Left lobe of liver (tissue), 2 donors: ENCODE data around the gene TWSG1. TPM values are rescaled to one million over a fixed set of nuclear protein-coding genes. Genes with fewer than 3 reads are reported as not detected.
"Not testable (repeated sequence)": the region's sequence is repeated elsewhere in the genome, so short reads cannot be mapped to it uniquely, and the experiment has no call there.

Source experiments
- ATAC-seq: fragments of 200-7000 bp; cut with Tn5 transposase; one replicate; pipeline ENCODE4 v1.9.1; 2020; ENCODE audit warnings: mild to moderate bottlenecking, moderate library complexity
- DNase-seq: peaks from one replicate; pipeline ENCODE4 v3.0.0-alpha.2; 2020; ENCODE audit warnings: low spot score
- total RNA-seq: library from RNA; stranded (reverse); gene quantifications from one replicate; pipeline ENCODE4 v1.2.1, GENCODE V29; 2021
- donor health status: DM: no; HTN: no; CAD: no; lungs with moderate emphysema.
- donor health status: DM: no; HTN: yes; CAD: no.

TWSG1 gene
- total RNA-seq, 1 donor from 2014 or later = 4.4 TPM

DNA sequence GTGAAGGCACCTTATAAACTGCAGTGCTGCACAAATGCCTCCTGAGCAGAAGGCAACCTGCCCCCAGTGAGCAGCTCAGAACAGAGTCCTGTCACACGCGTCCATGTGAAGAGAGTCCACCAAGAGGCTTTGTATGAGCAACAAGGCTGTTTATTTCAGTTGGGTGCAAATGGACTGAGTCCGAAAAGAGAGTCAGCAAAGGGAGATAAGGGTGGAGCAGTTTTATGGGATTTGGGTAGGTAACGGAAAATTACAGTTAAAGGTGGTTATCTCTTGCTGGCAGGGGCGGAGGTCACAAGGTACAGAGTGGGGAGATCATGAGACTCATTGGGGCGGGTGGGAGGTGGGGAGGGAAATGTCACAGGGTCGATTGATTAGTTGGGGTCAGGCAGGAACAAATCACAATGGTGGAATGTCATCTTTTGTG lies 87.3 kb downstream of the TWSG1 start:
- no peak for DNase-seq
- ATAC-seq = no peak

DNA sequence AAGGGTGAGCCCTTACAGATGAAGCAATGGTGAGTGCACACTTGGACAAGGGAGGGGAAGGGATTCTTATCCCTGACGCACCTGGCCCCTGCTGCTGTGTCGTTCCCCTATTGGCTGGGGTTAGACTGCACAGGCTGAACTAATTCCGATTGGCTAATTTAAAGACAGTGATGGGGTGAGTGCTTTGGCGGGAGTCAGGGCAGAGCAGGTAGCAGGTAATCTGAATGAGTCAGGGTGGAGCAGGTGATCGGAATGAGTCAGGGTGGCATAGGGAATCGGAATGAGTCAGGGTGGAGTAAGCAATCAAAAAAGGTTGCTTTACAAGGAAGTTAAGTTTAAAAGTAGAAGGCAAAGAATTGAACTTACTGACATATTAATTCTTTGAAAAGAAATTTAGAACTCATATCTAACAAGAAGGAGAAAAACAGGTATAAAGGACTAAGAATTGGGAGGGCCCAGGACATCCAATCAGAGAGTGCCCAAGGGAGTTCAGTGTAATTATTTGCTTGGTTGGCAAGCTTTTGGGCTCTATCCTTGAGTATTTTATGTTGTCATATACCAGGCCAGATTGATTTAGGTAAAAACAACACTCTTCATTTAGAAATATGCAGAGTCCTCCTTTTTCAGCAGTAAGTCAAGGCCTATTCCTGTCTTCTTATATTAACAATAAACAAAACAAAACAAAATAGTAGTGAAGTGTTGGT lies 88.4 kb downstream of the TWSG1 start:
- ATAC-seq = no peak
- DNase-seq = no peak

DNA sequence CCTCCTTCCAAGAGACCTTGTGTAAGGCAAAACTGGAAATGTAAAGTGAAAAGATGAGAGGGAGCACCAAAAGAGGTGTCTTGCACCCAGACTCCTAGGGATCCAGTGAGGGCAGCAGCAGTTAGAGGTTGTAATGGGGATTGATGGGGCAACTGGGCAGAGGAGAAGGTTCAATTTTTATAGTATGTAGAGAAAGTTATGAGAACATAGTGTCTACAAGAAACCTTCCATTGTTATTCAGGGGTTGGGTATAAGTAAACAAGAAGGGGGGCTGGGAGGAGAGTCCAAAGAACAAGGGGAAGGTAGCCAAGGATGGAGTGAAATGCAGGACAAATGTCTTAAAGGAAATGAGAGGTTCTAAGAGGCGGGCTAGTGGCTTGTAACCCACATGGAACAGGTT lies 89.1 kb downstream of the TWSG1 start:
- ATAC-seq, DNase-seq: not testable (repeated sequence)

DNA sequence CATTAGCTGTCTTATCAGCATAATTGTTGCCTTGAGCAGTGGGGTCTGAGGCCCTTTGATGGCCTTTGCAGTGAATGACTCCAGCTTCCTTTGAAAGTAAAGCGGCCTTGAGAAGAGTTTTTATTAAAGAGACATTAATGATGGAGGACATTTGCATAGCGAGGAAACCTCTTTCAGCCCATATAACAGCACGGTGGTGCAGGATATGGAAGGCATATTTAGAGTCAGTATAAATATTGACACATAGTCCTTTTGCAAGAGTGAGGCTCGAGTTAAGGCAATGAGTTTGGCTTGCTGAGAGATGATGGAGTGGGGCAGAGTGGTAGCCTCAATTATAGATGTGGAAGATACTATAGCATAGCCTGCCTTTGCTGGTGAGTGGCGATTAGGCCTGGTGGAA lies 89.7 kb downstream of the TWSG1 start:
- ATAC-seq, DNase-seq: not testable (repeated sequence)

DNA sequence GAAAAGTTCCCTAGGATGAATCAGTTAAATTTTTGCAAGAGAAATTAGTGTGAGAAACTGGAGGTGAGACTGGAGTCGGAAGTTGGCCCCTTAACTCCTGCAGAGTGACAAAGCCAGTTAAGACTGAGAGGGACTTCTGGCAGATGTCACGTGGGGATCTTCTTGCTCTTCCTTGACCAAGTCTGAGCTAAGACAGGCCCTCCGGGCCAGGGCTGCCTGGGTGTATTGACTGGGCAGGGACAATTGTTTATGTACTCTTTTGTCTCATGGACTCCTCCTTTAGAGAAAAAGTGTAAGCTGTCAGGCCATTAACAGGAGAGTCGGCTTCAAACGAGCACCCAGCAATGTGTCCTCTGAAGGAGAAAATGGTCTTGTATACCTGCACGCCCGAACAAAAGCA lies 92.2 kb downstream of the TWSG1 start:
- no peak for ATAC-seq
- no peak for DNase-seq

DNA sequence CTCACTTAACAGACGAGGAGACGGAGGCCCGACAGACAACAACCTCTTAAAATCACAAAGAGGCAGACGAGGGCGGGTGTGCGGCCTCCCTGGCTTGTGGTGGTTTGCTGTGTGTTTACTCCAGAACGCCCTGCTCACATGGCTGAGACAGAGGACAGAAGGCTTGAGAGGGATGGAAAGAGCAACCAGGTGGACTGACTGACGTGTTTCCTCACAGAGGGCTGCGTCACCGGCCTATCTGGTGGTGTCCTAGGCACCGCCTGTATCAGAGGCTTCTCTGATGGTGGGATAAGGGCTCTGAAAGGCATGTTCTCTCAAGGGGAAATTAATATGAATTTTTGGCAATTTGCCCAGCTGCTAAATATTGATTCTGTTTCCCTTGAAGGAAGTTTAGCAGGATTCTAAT lies 93.7 kb downstream of the TWSG1 start:
- ATAC-seq (no peak), DNase-seq (no peak)

DNA sequence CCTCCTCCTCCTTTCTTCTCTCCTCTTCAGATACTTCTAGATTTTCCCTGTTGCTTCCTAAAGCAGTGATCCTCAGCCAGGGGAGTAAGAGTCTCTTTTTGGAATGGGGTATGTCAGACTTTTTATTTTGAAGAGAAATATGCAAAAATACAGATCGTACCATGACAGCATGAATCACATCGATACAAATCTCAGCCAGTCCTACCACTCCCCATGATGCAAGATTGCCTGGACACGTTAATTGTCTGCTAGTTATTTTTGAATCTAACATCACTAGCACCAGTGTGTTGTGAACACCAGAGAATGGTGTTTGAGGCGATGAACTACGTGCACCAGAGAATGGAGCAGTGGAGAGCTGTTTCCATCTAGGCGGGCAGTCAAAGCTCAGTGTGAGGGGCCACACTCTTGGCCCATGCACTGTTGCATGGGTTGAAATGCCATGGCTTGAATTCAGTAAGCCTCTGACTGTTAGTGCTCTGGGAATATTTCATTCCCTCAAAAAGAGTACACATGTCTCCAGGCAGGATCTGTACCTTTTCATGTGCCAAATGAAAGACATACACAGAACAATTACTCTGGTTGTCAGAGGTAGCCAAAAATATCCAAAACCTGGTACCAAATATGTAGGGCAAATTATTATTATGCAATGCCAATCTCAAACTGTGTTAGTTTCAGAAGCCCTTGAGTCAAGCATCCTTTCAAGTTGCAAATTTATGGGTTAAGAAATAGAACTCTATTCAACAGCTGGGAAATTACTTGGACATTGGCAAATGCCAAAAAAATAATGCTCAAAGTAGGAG lies 94.5 kb downstream of the TWSG1 start:
- DNase-seq (no peak), ATAC-seq (no peak)

DNA sequence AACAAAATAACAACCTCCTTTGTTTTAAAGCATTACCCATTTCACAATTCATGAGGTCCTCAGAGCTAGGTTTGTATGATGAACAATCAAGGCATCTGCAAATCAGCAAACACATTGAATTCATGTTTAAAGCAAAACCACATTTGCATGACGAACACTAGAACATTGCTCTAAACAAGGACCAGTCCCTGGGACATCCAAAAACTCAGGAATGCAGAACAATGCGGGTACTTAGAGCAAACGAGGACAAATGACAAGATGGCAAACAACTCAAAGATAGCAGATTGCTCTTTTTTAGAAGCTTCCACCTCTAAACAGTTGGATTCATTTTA lies 95.1 kb downstream of the TWSG1 start:
- ATAC-seq = no peak
- no peak for DNase-seq

DNA sequence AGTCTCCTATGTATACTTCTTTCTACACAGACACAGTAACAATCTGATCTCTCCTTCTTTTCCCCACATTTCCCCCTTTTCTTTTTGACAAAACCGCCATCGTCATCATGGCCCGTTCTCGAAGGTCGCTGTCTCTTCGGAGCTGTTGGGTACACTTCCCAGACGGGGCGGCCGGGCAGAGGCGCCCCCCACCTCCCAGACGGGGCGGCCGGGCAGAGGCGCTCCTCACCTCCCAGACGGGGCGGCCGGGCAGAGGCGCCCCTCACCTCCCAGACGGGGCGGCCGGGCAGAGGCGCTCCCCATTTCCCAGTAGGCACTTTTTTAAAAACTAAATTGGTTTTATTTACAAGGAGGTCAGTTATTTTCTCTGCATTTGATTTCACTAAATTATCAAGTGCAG lies 95.7 kb downstream of the TWSG1 start:
- not testable (repeated sequence) for DNase-seq, ATAC-seq

DNA sequence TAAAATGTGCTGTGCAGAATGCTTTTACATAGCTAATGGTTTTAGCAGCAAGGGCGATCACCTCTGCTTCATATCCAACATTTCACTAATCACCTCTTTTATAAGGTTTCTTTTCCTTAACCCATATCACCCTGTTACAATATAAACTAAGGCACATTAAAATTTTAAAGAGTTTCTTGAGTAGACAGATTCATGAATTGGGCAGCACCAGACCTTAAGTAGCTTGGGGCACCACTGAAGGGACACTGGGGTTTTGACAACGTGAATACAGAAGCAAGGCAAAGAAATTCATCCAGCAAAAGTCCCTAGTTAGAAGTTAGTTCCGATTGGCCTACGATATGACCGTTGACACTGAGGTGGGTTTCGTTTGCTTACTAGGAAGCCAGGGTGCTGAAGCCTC lies 96.7 kb downstream of the TWSG1 start:
- DNase-seq = no peak
- ATAC-seq = no peak

DNA sequence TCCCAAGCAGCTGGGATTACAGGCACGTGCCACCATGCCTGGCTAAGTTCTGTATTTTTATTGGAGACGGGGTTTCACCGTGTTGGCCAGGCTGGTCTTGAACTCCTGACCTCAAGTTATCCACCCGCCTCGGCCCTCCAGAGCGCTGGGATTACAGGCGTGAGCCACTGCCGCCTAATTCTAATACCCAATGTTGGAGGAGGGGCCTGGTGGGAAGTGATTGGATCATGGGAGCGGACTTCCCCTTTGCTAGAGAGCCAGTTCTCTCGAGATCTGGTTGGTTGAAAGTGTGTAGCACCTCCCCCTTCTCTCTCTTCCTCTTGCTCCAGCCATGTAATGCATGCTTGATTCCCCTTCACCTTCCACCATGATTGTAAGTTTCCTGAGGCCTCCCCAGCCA lies 98.5 kb downstream of the TWSG1 start:
- ATAC-seq, DNase-seq: not testable (repeated sequence)

DNA sequence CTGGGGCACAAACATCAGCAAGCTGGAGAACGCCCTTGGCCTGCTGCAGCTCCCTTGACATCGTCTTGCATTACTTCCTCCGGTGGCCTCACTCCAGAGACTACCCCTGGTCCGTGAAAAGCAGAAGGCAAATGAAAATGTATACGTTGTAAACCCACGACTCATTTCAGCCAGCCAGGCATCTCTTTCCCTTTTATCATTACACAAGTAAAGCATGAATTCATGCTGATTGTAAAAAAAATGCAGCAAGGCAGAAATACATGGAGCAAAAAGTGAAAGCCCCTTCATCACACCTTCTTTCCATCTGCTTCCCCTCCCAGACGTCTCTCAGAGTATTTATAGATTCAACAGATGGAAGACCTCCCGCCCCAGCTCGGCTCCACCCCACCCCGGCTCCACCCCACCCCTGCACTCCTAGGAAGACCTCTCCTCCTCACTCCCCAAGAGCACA lies 99.1 kb downstream of the TWSG1 start:
- ATAC-seq (no peak), DNase-seq (no peak)

DNA sequence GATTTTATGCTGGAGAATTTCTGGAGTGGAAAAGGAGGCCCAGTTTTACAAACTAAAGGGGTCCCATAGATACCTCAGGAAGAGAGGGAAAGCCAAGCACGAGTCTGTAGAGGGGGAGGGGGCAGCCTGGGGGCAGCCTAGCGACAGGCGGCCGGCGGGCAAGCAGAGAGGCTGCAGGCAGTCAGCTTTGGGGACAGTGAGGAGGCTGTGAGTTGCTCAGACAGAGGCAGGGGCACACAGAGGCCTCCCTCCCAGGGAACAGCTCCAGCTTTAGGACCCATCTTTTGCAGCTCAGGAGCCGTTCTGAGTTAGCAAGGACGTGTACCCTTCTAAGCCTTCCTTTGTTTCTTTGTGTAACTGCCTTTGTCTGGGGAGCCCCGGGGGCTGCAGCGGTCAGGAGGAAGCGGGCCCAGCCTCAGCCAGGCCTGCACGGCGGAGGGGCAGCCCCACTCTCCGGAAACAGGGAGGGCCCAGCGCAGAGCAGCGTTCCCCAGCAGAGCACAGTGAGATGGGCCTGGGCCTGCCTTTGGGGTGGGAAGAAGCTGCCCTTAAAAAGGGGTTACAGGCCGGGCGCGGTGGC lies 99.6 kb downstream of the TWSG1 start:
- no peak for DNase-seq
- no peak for ATAC-seq

DNA sequence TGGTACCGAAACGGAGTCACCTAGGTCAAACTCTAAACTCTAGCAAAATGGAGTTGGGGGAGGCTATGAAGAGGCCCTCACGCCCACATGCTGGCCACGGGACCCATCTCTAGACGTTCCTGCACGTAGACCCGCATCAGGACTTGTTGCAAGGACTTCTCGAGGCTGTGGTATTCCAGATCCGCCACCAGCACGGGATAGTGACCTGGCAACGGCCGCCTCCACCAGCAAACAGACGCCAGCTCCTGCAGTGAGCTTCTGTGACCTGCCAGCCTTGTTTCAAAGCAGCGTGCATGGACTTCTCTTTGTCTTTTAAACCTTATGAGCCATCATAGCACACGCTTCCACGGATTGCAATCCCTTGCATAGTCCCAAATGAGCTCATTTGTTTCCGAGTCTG lies 100.5 kb downstream of the TWSG1 start:
- ATAC-seq = no peak

DNA sequence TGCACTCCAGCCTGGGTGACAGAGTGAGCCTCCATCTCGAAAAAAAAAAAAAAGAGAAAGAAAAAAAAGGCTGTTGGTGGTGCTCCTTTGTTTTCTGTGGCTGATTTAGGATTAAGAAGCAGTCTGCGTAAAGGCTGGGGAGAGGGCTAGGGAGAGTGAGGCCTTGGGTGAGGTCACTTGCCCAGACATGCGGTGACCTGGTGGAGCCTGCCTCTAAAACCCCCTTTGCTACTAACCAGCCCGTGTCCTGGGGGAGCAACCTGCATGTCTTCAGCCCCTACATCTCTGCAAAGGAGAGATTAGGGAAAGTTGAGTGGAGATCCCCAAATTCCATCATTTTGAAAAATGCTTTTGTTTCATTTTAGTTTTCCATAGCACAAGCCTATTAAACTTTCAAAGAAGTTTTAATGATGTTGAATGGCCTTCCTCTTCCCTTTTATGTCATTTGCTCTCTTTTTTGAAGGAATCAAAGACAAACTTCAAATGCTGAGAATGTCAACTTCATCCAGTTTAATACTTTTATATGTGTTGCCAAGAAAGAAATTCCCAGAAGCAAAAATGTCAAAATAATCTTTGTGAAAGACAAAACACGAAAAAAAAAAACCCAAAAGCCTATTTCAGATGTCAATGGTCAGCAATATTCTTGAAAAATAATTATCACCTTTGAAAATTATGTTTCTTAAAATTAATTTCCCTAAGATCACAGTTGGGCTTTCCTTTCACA lies 101.8 kb downstream of the TWSG1 start:
- DNase-seq (no peak), ATAC-seq (no peak)

More for the DNA sequence above, 100.5 kb downstream of the TWSG1 start:
- no peak for DNase-seq

DNA sequence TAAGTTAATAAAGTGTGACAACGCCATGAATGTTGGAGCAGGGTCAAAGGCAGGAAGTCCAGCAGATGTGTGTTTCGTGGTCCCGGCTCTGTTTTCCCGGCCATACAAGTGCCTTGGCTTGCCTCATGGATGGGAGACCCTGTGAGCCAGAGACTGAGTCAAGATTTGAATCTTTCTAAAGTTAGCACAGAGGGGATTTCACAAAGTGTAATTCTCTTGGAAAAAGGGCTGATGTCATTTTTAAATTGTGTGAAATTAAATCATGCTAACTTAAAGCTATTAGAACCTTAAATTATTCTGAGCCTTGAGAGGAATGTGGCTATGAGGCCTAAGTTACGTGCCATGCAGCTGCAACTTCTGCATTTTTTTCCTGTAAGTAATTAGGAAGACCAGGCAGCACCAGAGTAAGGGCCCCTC lies 102.5 kb downstream of the TWSG1 start:
- DNase-seq = no peak
- ATAC-seq = no peak

DNA sequence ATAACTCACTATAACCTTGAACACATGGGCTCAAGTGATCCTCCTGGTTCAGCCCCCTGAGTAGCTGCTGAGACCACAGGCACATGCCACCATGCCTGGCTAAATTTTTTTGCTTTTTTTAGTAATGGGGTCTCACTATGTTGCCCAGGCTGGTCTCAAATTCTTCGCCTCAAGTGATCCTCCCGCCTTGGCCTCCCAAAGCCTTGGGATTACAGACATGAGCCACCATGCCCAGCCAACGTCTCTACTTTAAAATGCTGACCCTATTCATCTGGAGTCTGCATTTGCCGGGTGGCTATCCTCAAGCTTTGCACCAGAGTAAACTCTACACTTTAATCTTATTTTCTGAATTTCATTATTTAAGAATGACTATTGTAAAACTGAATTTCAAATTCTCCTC lies 103.1 kb downstream of the TWSG1 start:
- DNase-seq = no peak
- no peak for ATAC-seq

DNA sequence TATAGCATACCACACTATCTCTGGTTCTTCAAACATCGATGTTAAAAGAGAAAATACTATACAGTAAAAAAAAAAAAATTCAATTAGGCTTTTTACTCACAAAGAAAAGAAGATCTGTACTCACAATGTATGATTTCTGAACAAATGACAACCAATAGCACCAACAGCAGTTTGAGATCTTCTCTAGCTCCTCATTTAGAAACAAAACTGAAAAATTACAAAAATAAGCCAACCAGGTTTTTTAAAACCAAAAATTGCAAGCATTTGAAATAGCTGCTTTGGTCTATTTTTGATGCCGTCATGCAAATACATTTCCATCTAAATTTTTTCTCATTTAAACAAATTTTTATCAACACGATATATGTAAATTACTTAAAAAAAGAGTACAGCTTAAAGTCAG lies 106.5 kb downstream of the TWSG1 start:
- DNase-seq = no peak
- no peak for ATAC-seq

DNA sequence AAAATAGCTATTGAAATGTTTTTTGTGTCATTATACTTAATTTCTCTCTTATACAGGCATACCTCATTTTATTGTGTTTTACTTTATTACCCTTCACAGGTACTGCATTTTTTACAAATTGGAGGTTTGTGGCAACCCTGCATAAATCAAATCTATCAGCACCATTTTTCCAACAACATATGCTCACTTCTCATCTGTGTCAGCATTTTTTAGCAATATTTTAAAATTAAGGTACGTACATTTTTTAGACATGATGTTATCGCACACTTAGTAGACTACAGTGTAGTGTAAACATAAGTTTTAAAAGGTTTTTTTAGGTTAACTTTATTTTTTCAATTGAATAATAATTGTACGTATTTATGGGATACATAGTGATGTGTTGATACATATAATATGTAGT lies 110.0 kb downstream of the TWSG1 start:
- ATAC-seq (no peak), DNase-seq (no peak)

DNA sequence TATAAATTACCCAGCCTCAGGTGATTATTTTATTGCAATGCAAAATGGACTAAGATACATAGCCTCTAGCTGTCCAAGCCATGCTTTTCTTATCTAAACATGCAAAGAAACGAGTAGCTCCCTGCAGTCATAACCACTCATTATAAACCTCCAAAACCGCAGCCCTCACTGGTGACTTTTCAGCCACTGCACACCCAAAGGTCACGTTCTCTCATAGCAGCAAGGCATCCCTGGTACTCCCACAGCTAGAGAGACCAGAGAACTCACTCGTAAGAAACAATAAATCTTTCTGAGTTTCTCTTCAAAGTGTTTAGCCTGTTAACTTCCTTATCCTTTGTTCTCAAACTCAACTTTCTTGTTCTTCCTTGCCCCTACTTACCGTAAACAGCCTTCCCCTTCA lies 112.3 kb downstream of the TWSG1 start:
- no peak for DNase-seq
- no peak for ATAC-seq

DNA sequence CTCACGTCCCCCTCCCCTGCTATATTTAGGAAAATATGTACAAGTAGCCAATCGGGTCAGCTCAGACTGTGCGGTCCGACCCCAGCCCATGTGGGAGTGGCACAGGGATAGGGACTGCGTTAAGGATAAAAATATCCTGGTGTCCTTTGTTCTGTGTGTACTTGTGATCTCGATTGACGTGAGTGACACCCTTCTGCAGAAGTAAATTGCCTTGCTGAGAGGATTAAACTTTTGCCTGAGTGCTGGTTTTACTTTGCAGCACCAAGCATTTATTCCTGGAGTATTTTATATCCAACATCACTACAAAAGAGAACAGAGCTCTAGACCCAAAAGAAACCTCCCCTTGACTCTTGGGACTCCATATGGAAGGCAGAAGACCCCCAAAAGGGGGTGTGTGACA lies 112.8 kb downstream of the TWSG1 start:
- ATAC-seq = no peak
- no peak for DNase-seq
